ENCODE measurements around the gene P2RY2.
"Not testable (repeated sequence)": the region's sequence is repeated elsewhere in the genome, so short reads cannot be mapped to it uniquely, and the experiment has no call there.

P2RY2 gene

DNA sequence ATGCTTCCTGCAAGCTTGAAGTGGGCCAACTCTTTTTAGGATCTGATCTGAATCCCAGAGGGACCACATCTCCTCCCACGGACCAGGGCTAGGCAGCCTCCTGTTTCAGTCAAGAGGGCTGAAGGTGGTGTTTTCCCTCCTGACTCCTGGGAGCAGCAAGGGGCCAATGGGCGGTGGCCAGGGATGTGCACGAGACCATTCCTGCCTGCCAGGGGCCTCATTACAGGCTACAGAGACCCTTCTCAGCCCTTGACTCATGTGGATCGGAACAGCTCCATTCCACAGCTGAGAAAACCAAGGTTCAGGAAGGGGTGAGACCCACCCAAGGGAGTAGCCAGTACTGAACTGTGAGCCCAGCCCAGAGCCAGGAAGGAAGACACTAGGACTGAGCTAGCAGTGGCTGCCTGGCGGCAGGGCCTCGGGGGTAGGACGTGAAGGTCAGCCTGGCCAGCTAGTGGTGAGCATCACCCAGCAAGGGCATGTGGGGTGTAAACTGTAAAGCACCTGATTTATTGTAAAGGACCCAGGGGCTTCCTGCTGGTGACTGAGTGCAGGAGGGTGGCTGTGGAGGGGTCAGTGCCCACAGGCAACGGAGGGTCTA lies 50.7 kb downstream of the P2RY2 start:
- DNase-seq: no peak

DNA sequence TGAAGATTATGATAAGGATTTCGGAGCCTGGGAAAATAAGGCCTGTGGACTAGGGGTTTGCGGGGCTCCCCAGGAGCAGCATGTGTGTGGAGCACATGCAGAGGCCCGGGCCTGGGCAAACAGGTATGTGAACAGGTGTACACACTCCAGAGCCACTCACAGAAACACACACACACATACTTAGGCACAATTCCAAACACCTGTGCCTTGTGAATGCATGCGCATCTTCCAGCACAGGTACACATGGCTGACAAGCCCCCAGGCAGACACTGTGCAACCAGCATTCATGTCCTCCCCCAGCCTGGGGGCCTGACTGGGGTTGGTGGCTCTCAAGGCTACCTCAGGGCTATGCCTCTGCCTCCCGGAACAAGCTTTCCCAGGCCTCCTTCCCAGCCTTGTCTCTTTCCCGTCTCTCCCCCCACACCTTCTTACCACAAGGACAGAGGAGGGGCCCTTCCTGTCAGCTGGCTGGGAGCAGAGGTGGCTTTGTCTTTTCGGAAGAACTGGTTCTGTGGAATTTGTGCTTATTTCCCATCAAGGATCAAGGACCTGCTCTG lies 51.5 kb downstream of the P2RY2 start:
- no peak for DNase-seq

GRCh38 chr11:73270016-73270854 lies 52.2 kb downstream of the P2RY2 start:
- no peak for DNase-seq

GRCh38 chr11:73270855-73271477 lies 52.9 kb downstream of the P2RY2 start:
- DNase-seq: no peak

- not testable (repeated sequence) for DNase-seq
Observed at GRCh38 chr11:73271478-73271865, 53.4 kb downstream of the P2RY2 start.

GRCh38 chr11:73271936-73272679 lies 54.0 kb downstream of the P2RY2 start, which contains the start of gene P2RY6:
Gene P2RY6, plus strand, starts transcription at chr11:73272338. Its CDS starts 24,181 bp downstream, at chr11:73296519.
- peak; percentile 64 for DNase-seq

DNA sequence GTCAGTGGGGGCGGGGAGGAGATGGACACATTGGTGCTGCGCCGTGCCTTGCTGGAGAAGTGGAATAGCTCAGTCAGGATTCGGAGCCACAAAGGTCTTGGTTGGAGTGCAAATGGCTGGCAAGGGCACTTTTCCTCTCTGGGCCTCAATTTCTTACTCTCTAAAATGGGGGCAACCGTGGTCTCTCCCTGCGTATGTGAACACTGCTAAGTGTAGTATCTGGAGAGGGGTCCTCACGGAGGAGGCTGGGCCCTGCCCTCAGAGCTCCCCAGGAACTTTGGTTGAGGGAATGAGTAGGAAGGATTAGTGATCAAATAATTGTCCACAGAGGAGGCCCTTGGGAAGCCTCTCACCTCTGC lies 54.6 kb downstream of the P2RY2 start:
- no peak for DNase-seq

DNA sequence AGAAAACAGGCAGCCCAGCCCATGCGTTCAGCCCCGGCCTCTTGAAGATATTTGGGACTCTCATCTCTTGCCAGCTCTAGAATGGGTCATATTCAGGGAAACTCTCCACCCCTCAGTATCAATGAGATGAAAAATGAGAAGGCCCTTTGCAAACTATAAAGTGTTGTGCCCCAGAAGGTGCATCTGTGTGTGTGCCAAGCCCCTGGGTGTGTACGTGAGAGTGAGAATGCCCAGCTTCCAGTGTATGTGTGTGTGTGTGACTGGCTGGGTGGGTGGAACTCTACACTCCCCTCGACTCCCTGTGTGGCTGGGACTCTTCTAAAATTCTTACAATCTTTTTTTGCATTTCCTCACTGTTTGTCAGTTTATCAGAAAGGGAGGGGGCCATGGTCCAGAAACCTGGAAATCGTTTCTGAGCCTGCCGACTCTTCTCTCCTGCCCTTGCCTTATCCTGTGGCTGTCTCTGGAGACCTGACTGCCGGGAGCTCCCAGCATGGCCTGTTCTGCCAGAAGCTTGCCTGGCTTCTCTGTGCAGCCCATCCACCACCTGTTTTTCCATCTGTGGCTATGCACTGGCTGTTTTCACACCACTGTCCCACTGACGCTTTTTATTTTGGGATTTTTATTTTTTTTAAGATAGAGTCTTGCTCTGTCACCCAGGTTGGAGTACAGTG lies 55.3 kb downstream of the P2RY2 start:
- DNase-seq: no peak

GRCh38 chr11:73274191-73274590 lies 56.1 kb downstream of the P2RY2 start:
- not testable (repeated sequence) for DNase-seq

GRCh38 chr11:73274722-73275380 lies 56.8 kb downstream of the P2RY2 start:
- DNase-seq: no peak

- DNase-seq: no peak
Observed at GRCh38 chr11:73275381-73275750, 57.3 kb downstream of the P2RY2 start.

DNA sequence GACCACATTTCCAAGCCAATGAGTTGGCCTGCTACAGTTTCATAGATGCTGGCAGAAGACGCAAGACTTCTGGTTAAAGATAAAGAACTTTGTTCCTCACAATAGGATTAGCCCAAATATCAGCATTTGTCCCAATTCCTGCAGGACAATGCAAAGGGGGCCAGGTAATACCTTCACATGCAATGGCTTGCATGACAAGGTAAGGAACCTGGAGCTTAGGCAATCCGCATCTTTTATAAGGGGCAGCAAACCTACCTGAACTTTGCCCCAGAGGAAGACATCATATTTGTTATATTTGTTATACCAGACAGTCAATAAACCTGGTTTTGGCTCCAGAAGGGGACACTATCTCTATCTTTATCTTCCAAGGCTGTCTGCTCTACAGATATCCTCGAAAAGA lies 59.4 kb downstream of the P2RY2 start:
- DNase-seq: no peak

DNA sequence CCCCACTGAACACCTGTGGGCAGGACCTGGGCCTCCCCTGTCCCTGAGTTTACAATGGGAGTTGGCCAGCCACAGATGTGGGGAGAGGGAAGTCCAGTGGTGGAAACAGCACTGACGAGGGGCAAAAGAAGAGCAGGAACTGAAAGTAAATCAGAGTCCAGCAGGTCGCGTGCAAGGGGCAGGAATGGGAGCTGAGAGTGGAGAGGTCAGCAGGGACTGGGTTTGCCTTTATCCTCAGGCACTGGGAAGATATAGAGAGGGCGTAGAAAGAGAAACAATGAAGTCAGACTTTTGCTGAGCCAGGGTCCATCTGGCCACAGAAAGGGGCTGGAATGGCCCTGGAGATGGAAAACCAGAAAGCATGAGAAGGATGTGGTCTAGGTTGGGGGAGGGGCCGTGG lies 62.5 kb downstream of the P2RY2 start:
- DNase-seq: no peak

GRCh38 chr11:73281201-73281741 lies 63.2 kb downstream of the P2RY2 start:
- DNase-seq: no peak

DNA sequence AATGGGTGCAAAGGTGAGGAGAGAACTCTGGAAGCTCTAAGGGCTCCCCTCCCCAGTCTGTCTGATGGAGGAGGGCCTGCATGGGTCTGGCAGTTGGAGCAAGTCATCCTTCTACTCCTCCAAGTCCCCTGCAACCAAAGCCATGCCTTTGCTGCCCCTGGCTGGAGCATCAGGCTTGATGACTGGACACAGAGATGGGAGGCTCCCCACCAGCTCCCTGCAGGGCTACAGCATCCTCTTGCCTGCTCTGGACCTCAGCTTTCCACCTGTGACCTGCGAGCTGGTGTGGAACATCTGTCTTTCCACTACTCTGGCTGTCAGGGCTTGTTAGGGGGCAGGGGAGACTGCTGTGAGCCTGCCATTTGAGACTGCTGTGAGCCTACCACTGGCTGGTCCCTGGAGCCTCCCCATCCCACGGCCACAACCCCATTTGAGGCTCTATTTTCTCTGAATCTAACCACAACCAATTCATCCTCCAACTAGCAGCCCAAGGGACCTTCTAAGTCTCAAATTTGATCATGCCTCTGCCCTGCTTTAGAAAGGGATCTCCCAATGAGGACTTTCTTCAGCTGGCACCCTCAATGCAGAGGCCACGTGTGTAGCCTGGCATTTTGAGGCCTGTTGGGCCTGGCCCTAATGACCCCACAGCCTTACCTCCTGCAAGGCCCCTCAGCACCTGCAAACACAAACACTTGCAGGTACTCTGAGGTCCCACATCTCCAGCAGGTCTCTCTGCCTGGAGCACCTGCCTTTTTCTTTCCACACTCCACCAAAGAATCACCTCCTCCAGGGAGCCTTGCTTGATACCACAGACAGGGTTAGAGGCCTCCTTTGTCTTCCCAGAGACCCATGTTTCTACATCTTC lies 63.9 kb downstream of the P2RY2 start:
- no peak for DNase-seq

- no peak for DNase-seq
Observed at GRCh38 chr11:73283276-73284000, 65.4 kb downstream of the P2RY2 start.

- no peak for DNase-seq
Observed at GRCh38 chr11:73284106-73284505, 66.0 kb downstream of the P2RY2 start.

GRCh38 chr11:73285721-73286120 lies 67.6 kb downstream of the P2RY2 start:
- no peak for DNase-seq

All from fibroblast of skin of back (primary cell).